GM12864 (cell line): ENCODE data around the gene BIRC3.

ENCODE experiments used
- DNase-seq: peaks from one replicate; pipeline ENCODE4 v3.0.0-alpha.2; 2011; ENCODE audit warnings: low read depth
- H3K4me3 ChIP-seq: 2 replicates; pipeline ENCODE4 v1.5.1; 2011; ENCODE audit warnings: mild to moderate bottlenecking, low read depth, low read length, control low read depth
- CTCF ChIP-seq: IDR thresholded peaks from 2 replicates; pipeline ENCODE4 v1.5.1; 2011; ENCODE audit warnings: low read depth, mild to moderate bottlenecking, moderate library complexity, low read length, control low read depth, inconsistent platforms; ENCODE audit errors: missing control alignments

Gene BIRC3

DNA sequence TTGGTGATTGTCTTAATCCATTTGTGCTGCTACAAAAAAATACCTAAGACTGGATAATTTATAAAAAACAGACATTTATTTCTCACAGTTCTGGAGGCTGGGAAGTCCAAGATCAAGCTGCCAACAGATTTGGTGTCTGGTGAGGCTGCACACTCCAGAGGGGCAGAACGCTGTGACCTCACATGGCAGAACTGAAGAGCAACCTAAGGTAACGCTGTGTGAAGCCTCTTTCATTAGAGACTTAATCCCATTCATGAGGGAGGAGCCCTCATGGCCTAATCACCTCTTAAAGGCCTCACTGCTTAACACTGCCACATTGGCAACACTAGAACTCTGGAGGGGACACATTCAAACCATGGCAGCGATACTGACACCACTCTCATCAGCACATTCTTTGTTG lies 42.7 kb upstream of the BIRC3 start:
- H3K4me3 ChIP-seq = no peak overlapping the region
- no peak for DNase-seq
- no peak for TF ChIP-seq CTCF

- no peak for DNase-seq
- TF ChIP-seq CTCF = no peak
- H3K4me3 ChIP-seq = no peak overlapping the region
Measured at GRCh38 chr11:102276362-102276761, 40.9 kb upstream of the BIRC3 start.

DNA sequence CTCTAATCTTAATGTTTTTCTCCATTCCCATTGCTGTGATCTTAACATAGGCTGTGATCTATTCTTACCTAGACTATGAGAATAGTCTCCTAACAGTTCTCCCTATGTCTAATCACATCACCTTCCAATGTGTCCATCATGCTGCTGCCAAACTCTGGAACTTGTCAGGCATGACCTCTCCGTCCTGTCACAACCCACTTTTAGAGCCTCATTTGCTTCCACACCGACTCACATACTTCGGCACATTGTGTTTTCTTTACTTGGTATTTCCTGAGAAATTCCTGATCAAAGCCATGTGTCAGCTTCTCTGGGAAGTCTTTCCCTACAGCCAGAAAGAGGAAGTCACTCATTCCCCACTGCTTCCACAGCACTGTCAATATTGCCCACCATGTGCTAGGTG lies 40.5 kb upstream of the BIRC3 start:
- TF ChIP-seq CTCF = no peak
- DNase-seq = no peak
- H3K4me3 ChIP-seq = no peak overlapping the region

DNA sequence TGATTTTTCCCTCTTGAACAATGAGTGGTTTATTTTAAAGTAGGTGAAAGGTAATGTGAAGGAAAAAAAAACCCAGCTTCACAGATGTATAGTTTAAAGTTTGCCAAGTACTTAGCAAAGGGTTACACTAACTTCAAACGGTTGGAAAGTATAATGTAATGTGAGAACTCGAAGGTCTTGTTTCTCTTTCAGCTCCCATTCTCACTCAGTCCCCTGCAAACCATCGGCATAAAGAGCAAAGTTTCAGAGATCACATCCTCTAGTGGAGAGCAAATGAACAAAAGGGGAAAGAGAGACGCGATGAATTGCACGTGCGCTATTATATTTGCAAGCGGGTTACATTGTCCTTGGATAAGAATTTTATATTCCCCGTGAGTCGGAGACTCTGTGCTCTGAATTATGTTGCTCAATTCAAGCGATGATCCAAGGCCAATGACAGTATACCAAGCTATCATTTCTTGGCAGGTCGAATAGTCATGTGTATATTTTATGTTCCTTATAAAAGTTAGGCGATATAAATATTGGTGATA lies 37.6 kb upstream of the BIRC3 start:
- no peak overlapping the region for H3K4me3 ChIP-seq
- no peak for DNase-seq
- TF ChIP-seq CTCF = no peak

GRCh38 chr11:102280245-102280833 lies 36.9 kb upstream of the BIRC3 start:
- no peak for TF ChIP-seq CTCF
- no peak overlapping the region for H3K4me3 ChIP-seq
- DNase-seq = no peak

GRCh38 chr11:102283116-102283485 lies 34.2 kb upstream of the BIRC3 start:
- no peak for TF ChIP-seq CTCF
- H3K4me3 ChIP-seq = no peak overlapping the region
- DNase-seq = no peak

DNA sequence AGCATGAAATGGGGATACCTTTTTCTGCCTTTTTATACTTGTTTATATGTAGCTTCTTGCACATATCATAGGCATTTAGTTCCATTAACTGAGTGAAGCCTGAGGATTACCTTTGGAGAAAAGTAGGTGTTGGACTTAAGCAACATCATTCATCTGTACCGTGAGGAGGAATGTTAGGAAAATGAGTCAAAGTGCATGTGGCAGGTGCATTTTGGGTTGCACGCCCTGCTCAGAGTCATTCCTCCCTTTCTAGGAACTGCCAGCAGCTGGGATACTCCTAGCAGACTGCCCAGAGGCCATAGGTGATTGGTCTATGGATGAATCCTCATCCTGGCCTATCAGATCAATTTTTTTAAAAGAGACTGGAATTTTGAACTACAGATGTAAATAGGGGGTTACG lies 33.3 kb upstream of the BIRC3 start:
- no peak for DNase-seq
- H3K4me3 ChIP-seq = no peak overlapping the region
- no peak for TF ChIP-seq CTCF
